ENCODE data around the gene HSPA9. TPM values are rescaled to one million over a fixed set of nuclear protein-coding genes. Genes with fewer than 3 reads are reported as not detected.

Gene HSPA9
- total RNA-seq, result 100 to 1,000 TPM; 168 to 183 TPM

DNA sequence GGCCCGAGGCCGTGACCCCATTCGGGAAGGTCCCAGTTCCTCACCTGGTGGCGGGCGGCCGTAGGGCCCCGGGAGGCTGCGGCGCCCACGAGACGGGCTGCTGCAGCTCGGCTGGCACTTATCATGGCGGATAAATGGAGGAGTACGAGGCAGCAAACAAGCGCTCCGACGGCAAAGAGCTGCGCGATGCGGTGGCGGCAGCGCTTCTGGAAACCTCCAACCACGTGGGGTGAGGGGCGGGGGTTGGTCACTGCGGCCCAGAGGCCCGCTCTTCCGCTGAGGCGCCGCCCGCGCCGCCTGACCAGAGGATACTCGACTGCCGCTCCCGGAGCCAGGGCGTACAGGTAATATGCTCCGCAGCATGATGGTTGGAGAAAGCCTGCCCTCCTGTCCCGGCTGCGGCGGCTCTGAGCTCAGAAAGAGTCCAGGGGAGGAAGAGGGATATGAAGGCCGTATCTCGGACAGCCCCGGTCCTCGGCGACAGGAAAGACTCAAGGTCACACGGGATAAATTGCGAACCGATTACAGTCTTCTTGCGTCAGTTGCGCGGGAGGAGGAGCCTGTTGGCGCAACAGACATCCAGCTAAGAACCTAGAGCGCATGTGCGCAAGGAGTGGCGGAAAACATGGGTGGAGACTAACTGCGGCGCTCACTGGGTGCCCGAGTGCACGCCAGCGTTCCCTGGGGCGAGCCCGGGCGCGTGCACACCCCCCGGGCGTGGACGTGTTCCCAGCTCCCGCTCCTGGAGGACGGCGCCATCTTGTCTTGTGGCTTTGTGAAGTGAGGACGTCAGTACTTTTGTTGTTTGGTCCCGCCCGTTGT is at the start of gene HSPA9:
HSPA9 (minus strand) TSS at position 208 of the 822 bp plus-strand sequence; CDS start at position 125, 83 bp downstream.
- Mint-ChIP-seq H3K36me3 (peaks cover 18% of the 10 kb centered on the region), H3K27ac (peak within 1 kb of the TSS; percentile 100), H3K9me3 (no peaks in the 10 kb centered on the region), H3K27me3 (no peaks in the 10 kb centered on the region), H3K4me1 (peaks cover 17% of the 10 kb centered on the region), H3K4me3 (peak within 1 kb of the TSS; percentile 90)
- ATAC-seq (ENCODE audit: low read depth) (peak; percentile 90), DNase-seq (peak; percentile 95)
- POLR2A ChIA-PET, result interaction anchor here (0.6 to 4.2 kb wide), 23 partner anchors 10 to 816 kb away, joined by 3 to 54 read pairs (median 4); partner anchors contain the start of genes BRD8, EGR1, ETF1 and FAM53C

DNA sequence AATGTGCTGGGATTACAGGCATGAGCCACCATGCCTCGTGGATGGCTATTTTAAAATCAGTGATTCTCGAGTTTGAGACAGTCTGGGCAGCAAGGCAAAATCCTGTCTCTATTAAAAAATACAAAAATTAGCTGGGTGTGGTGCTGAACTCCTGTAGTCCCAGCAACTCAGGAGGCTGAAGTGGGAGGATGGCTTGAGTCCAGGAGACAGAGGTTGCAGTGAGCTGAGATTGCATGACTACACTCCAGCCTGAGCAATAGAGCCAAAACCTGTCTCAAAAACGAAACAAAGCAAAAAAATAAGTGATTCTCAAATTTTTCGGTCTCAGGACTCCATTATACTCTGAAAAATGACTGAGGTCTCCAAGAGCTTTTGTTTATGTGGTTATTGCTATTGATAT is 47.9 kb upstream of the HSPA9 start:
- H3K9me3 Mint-ChIP-seq, result no peaks in the 10 kb centered on the region
- ATAC-seq (ENCODE audit: low read depth) (no peak), DNase-seq (no peak)
- no peaks in the 10 kb centered on the region for H3K36me3 Mint-ChIP-seq
- no peak overlapping the region for H3K27ac Mint-ChIP-seq
- no peaks in the 10 kb centered on the region for H3K4me1 Mint-ChIP-seq
- POLR2A ChIA-PET, result no interaction called here
- no peak overlapping the region for H3K4me3 Mint-ChIP-seq
- H3K27me3 Mint-ChIP-seq, result peaks cover 55% of the 10 kb centered on the region

DNA sequence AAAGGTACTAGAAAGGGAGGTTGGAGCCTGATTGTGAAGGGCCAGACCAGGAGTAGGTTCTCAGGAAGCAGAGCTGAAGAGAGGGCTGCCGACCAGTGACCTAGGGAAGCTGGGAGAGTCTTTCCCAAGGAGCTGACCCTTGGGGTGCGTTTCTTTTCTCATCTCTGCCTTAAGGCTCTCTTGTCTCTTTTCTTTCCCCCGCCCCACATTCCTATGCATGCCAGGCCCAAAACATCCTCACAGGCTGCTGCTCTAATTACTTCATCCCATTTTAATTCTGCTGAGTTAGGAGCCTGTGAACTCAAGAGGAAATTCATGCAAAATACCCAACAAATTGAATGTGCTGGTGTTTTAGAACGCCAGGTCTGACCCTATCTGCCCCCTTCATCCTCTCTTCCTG is 46.9 kb upstream of the HSPA9 start:
- Mint-ChIP-seq H3K4me1 (no peaks in the 10 kb centered on the region), H3K4me3 (no peak overlapping the region), H3K27ac (no peak overlapping the region), H3K36me3 (no peaks in the 10 kb centered on the region), H3K9me3 (no peaks in the 10 kb centered on the region), H3K27me3 (peaks cover 54% of the 10 kb centered on the region)
- POLR2A ChIA-PET, result no interaction called here
- ATAC-seq (ENCODE audit: low read depth), result no peak
- no peak for DNase-seq

DNA sequence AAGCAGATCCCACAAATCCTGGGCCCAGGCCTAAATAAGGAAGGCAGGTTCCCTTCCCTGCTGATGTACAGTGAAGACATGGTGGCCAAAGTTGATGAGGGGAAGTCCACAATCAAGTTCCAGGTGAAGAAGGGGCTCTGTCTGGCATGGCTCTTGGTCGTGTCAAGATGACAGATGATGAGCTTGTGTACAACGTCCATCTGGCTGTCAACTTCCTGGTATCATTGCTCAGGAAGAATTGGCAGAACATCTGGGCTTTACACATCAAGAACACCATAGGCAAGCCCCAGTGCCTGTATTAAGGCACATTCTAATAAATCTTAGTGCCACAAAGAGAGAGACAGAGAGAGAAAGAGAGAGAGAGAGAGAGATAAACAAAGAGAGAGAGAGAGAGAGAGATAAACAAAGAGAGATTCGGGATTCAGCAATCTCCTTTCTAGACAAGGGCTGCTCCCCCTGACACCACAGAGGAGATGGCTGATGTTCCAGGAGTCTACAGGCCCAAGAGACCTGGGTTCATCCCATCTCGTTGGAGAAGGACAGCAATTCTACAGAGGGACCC is 45.5 kb upstream of the HSPA9 start:
- peaks cover 49% of the 10 kb centered on the region for H3K27me3 Mint-ChIP-seq
- H3K4me3 Mint-ChIP-seq, result no peak overlapping the region
- H3K36me3 Mint-ChIP-seq, result no peaks in the 10 kb centered on the region
- no peak overlapping the region for H3K27ac Mint-ChIP-seq
- ATAC-seq (ENCODE audit: low read depth) (no peak), DNase-seq (no peak)
- no peaks in the 10 kb centered on the region for H3K9me3 Mint-ChIP-seq
- POLR2A ChIA-PET, result no interaction called here
- no peaks in the 10 kb centered on the region for H3K4me1 Mint-ChIP-seq

DNA sequence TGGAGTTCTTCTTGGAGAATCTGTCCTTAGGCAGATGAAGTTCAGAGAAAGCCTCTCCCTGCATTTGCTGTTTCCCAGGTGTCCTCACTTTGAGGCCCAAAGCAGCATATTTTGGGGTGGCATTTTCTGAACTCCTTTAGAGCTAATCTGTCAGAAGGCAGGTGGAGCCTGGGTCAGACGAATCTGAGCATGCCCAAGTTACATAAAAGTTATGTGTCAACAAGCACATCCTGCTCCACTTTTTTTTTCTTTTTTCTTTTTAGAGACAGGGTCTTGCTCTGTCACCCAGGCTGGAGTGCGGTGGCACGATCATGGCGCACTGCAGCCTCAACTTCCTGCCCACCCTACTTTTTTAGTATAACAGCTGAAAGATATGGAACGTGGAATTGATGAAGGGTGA is 41.3 kb upstream of the HSPA9 start:
- H3K4me1 Mint-ChIP-seq, result peaks cover 2% of the 10 kb centered on the region
- no peak overlapping the region for H3K4me3 Mint-ChIP-seq
- no peaks in the 10 kb centered on the region for H3K9me3 Mint-ChIP-seq
- ATAC-seq (ENCODE audit: low read depth) (no peak), DNase-seq (no peak)
- H3K27ac Mint-ChIP-seq, result no peak overlapping the region
- H3K27me3 Mint-ChIP-seq, result peaks cover 54% of the 10 kb centered on the region
- POLR2A ChIA-PET, result no interaction called here
- H3K36me3 Mint-ChIP-seq, result no peaks in the 10 kb centered on the region

DNA sequence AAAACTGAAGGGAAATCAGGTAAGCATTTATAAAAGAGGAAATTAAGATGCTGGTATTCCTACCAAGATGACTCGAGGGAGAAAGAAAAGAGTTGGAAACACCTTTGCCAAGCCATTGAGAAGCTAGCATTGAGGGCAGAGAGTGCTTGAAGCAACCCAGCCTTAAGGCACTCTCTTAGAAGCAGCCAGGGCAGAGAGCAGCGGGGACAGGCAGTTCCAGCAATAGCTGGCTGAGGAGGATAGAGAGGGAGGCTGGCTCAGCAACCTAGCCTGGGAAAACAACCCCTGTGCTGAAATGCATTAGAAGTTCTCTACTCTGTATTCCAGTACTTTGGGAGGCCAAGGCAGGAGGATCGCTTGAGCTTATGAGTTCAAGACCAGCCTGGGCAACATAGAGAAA is 40.3 kb upstream of the HSPA9 start:
- Mint-ChIP-seq H3K27ac (no peak overlapping the region), H3K4me3 (no peak overlapping the region), H3K27me3 (peaks cover 57% of the 10 kb centered on the region), H3K4me1 (peaks cover 7% of the 10 kb centered on the region), H3K9me3 (no peaks in the 10 kb centered on the region), H3K36me3 (no peaks in the 10 kb centered on the region)
- DNase-seq (no peak), ATAC-seq (ENCODE audit: low read depth) (no peak)
- POLR2A ChIA-PET, result no interaction called here

DNA sequence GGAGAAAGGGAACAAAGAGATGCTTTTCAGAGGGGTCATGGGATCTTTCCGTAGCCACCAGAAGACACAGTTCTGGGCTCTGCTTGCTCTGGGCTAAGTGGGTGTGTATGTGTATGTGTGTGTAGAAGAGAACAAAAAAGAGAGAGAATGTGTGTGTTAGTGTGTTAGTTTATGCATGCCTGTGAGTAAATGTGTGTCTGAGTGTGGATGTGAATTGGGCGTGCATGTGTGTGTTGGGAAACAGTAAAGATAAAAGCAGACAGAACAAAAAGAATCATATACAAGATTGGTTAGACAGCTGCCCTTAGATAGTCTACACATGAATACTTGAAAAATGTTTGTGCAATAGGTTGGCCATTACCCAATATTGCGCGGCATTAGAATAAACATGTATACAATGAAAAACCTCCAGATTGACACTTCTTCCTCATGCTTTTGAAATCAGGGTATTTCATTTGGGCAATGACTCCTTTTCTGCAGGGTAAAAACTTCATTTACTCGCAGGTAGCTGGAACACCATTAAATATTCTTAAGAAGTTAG is 36.5 kb upstream of the HSPA9 start:
- DNase-seq, result no peak
- Mint-ChIP-seq H3K9me3 (no peaks in the 10 kb centered on the region), H3K4me3 (no peak overlapping the region), H3K27ac (no peak overlapping the region), H3K36me3 (no peaks in the 10 kb centered on the region), H3K4me1 (peaks cover 7% of the 10 kb centered on the region), H3K27me3 (peaks cover 75% of the 10 kb centered on the region)
- no peak for ATAC-seq (ENCODE audit: low read depth)
- POLR2A ChIA-PET, result no interaction called here

DNA sequence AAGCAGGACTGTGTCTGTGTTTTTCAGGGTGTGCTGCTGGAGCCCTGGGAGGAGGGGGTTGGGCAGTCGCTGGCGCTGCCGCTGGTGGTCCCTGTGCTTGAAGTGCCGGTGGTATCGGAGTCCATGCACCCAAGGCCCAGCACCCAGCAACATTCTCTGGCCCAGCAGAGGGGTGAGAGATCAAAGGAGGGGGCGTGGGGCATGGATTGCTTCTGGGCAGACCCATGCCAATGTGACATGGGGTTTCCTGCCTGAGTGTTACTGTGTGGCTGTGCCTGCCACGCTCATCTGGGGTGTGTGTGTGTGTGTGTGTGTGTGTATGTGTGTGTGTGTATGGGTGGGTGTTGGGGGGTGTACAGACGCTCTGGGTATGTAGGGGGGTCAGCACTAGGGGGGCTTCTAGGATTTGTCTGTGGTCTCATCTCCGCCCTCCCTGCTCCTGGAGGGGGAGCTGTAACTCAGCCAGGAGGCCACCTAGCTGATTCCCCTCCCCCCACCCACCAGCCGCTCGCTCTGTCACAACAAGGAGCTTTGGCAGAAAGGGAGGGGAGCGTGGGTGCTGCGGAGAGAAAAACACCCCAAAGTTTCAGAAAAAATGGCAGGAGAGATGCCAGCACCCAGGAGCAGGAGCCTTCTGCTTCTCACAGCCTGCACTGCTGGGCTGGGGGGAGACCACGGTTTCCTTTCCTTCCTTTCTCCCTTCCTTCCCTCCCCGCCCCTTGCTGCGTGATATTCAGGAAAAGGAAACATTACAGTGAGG is 35.9 kb upstream of the HSPA9 start:
- peaks cover 7% of the 10 kb centered on the region for H3K4me1 Mint-ChIP-seq
- POLR2A ChIA-PET, result no interaction called here
- no peak for DNase-seq
- no peaks in the 10 kb centered on the region for H3K9me3 Mint-ChIP-seq
- no peaks in the 10 kb centered on the region for H3K36me3 Mint-ChIP-seq
- H3K27ac Mint-ChIP-seq, result no peak overlapping the region
- peak; percentile 33 for ATAC-seq (ENCODE audit: low read depth)
- H3K27me3 Mint-ChIP-seq, result peaks cover 76% of the 10 kb centered on the region
- H3K4me3 Mint-ChIP-seq, result peak overlapping the region; percentile 23

DNA sequence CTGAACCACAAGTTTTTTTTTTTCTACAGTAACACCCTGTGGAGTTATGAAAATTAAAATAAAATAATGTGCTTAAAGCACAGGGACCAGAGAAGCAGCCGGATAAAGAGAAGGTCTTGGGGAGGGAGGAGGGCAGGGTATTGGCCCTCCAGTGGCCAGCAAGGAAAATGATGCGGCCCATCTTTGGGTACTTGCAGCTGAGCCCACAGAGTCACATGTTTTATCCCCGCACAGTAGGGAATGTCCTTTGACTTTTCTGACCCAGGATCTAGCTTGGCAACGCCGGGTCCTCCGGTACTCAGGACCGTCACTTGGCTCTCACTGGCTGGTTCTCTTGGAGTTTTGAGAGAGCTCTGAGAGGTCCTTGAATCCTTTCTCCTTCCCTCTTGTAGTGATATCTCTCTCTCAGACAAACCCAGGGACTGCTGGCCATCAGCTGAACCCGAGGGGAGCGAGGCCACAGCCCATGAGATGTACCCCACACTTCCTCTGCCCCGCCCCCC is 35.3 kb upstream of the HSPA9 start:
- no peak overlapping the region for H3K27ac Mint-ChIP-seq
- no peaks in the 10 kb centered on the region for H3K9me3 Mint-ChIP-seq
- peaks cover 76% of the 10 kb centered on the region for H3K27me3 Mint-ChIP-seq
- peaks cover 8% of the 10 kb centered on the region for H3K4me1 Mint-ChIP-seq
- H3K36me3 Mint-ChIP-seq, result no peaks in the 10 kb centered on the region
- DNase-seq (no peak), ATAC-seq (ENCODE audit: low read depth) (no peak)
- POLR2A ChIA-PET, result no interaction called here
- no peak overlapping the region for H3K4me3 Mint-ChIP-seq

DNA sequence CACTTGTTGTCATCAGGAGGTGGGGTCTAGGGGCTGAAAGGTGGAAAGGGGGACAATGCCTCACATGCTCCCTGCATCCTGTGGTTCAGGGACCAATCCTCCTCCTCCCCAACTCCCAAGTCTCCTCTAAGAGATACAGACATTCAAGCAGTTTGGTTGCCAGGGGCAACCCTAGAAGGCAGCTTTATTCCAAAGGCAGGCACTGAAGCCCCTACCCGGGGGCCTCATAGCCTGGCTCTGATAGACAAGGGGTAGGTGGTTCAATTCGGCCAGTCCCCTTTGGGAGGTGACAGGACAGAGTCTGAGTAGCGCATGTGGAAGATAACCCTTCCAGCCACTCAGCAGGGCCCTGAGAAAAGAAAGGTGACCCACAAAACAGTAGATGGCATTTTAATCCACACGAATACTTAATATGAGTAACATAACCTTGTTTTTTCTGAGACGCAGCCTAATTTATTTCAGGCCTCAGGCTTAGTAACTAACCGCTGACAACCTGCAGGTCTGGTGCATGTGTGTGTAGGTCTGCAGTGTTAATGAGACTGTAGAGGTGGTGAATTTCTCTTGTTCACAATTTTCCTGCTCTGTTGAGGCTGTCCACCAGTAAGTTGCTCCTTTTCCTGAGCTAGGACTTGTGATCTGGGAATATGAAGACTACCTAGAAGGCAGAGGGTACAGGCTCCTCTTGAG is 31.3 kb upstream of the HSPA9 start:
- Mint-ChIP-seq H3K9me3 (no peaks in the 10 kb centered on the region), H3K4me3 (no peak overlapping the region), H3K27me3 (peaks cover 62% of the 10 kb centered on the region), H3K27ac (peak overlapping the region; percentile 36), H3K36me3 (no peaks in the 10 kb centered on the region), H3K4me1 (peaks cover 13% of the 10 kb centered on the region)
- ATAC-seq (ENCODE audit: low read depth) (no peak), DNase-seq (no peak)
- POLR2A ChIA-PET, result no interaction called here

DNA sequence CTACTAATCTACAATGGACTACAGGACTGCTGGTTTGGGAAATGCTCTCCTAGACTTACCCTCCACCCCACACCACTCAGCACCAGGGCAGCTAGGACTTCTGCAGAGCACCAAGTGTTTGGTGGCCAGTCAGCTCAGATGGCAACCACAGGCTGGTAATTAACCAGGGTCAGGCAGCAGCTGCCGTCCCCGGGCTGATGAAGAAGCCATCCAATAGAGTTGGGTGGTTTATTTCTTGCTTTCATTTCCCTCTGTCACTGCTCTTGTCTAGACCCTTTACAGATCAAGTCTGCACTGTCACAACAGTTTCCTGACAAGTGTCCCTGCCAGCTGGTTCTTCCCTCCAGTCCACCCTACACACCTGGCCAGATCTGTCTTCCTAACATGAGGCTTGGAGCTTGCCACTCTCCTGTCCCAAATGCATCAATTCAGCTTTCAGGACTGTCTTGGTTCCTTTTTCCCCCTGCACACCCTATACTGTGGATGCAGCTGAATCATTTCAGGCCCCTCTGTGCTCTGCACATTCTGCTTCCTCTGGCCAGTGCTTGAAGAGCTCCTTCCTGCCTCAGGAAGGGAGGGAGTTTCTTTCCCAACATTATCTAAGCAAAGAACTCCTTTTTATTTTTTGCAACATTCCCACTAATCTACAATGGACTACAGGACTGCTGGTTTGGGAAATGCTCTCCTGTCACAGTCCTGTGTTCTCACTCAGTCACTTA is 30.2 kb upstream of the HSPA9 start:
- Mint-ChIP-seq H3K4me1 (peaks cover 8% of the 10 kb centered on the region), H3K9me3 (no peaks in the 10 kb centered on the region), H3K36me3 (no peaks in the 10 kb centered on the region), H3K4me3 (no peak overlapping the region), H3K27ac (no peak overlapping the region), H3K27me3 (peaks cover 61% of the 10 kb centered on the region)
- DNase-seq (no peak), ATAC-seq (ENCODE audit: low read depth) (no peak)
- POLR2A ChIA-PET, result no interaction called here

DNA sequence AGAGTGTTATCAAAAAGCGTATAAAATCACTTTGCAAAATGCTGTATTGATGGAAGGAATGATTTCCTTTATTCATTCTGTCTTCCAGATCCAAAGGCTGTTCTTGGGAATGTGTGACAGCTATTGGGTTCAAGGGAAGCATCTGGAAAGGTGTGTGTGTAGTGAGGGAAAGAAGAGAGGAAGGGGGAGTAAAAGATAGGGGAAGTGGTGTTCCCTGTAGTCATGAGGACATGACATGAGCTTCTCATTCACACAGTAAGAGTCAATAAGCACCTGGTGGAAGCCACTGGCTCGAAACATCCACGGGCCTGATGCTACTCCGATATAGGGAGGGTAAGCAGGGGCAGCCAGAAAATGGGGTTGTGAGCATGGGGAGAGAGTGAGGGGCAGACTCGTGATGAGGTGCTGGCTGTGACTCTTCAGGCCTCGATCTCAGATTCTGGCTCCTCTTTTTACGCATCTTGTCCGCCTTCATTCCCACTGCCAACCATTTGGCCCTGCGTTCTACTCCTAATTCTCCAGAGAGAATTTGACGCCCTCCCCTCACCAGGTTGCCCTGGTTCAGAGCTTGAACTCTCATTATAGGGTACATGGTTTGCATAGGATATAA is 29.1 kb upstream of the HSPA9 start:
- no peak overlapping the region for H3K27ac Mint-ChIP-seq
- H3K27me3 Mint-ChIP-seq, result peaks cover 62% of the 10 kb centered on the region
- H3K9me3 Mint-ChIP-seq, result no peaks in the 10 kb centered on the region
- peaks cover 8% of the 10 kb centered on the region for H3K4me1 Mint-ChIP-seq
- ATAC-seq (ENCODE audit: low read depth) (no peak), DNase-seq (no peak)
- no peaks in the 10 kb centered on the region for H3K36me3 Mint-ChIP-seq
- POLR2A ChIA-PET, result no interaction called here
- H3K4me3 Mint-ChIP-seq, result no peak overlapping the region
